ENCODE measurements around the gene CDC16. TPM values are rescaled to one million over a fixed set of nuclear protein-coding genes. Genes with fewer than 3 reads are reported as not detected.
A peak's percentile ranks its signal among the peaks of the same experiment; 100 is the strongest.

Gene CDC16
- total RNA-seq, 2 experiments from 2014 or later: 23.1 to 48.7 TPM

- CTCF ChIA-PET (ENCODE audit: unreplicated experiment): no interaction called here
- H3K4me3 ChIP-seq (ENCODE audit: low read depth, low read length, poor library complexity, severe bottlenecking): peak overlapping the region; percentile 80
Observed at GRCh38 chr13:114234266-114234644, 442 bp upstream of the CDC16 start.

GRCh38 chr13:114235697-114236096 lies 1.0 kb downstream of the CDC16 start:
- no peak for DNase-seq (ENCODE audit: low spot score)
- intact Hi-C loops (cut with micrococcal nuclease; ENCODE audit: unreplicated experiment): loop anchor here (2.0 kb wide), 1 partner anchor 45 kb away; the partner anchor contains the start of gene UPF3A
- no TSS peak for BruUV-seq (replicated peaks)
- peak overlapping the region; percentile 80 for H3K4me3 ChIP-seq (ENCODE audit: low read depth, low read length, poor library complexity, severe bottlenecking)
- no peak for TF ChIP-seq CTCF (conservative IDR thresholded peaks at IDR 0.05; ENCODE audit: low read length)
- TF ChIP-seq EZH2phosphoT487 (IDR thresholded peaks at IDR 0.05; ENCODE audit: borderline replicate concordance, low read depth, low read length): no peak
- peak overlapping the region; percentile 64 for H3K27ac ChIP-seq (ENCODE audit: low read depth, low read length, poor library complexity, severe bottlenecking)
- ChIA-PET POLR2A (interaction anchor here (0.9 to 1.4 kb wide), 4 partner anchors 9 to 44 kb away, joined by 3 to 5 read pairs (median 4); no protein-coding TSS in a partner anchor), CTCF (ENCODE audit: unreplicated experiment) (no interaction called here)
- H3K4me1 ChIP-seq (ENCODE audit: insufficient read depth, low read length, poor library complexity, severe bottlenecking): peaks cover 16% of the 10 kb centered on the region
- H3K4me2 ChIP-seq (ENCODE audit: low read length): peak overlapping the region; percentile 98
- H3K9me2 ChIP-seq (ENCODE audit: insufficient read depth, low read length): no peaks in the 10 kb centered on the region
- H2AFZ ChIP-seq (ENCODE audit: low read length): no peak overlapping the region; the same call in 1 of the 2 replicates
- H4K20me1 ChIP-seq (ENCODE audit: insufficient read depth, low read length): 0 out of 2 replicates have a peak, but pooled peaks cover 4% of the 10 kb centered on the region
- H3K9me3 ChIP-seq (ENCODE audit: low read length): no peaks in the 10 kb centered on the region
- H3K36me3 ChIP-seq (ENCODE audit: insufficient read depth, low read length): peaks cover 40% of the 10 kb centered on the region
- H3K79me2 ChIP-seq (ENCODE audit: insufficient read depth, low read depth, low read length): peaks cover 22% of the 10 kb centered on the region

More at GRCh38 chr13:114234266-114234644, 442 bp upstream of the CDC16 start:
- no peak for DNase-seq (ENCODE audit: low spot score)
- Histone ChIP-seq H3K36me3 (ENCODE audit: insufficient read depth, low read length) (peaks cover 26% of the 10 kb centered on the region), H4K20me1 (ENCODE audit: insufficient read depth, low read length) (0 out of 2 replicates have a peak, but pooled peaks cover 4% of the 10 kb centered on the region), H3K79me2 (ENCODE audit: insufficient read depth, low read depth, low read length) (peaks cover 22% of the 10 kb centered on the region), H3K9me2 (ENCODE audit: insufficient read depth, low read length) (no peaks in the 10 kb centered on the region), H3K4me2 (ENCODE audit: low read length) (peak overlapping the region; percentile 98), H2AFZ (ENCODE audit: low read length) (peak overlapping the region; percentile 99), H3K4me1 (ENCODE audit: insufficient read depth, low read length, poor library complexity, severe bottlenecking) (peaks cover 16% of the 10 kb centered on the region), H3K9me3 (ENCODE audit: low read length) (no peaks in the 10 kb centered on the region), H3K27ac (ENCODE audit: low read depth, low read length, poor library complexity, severe bottlenecking) (peak overlapping the region; percentile 64)
- BruUV-seq (replicated peaks): no TSS peak
- POLR2A ChIA-PET: no interaction called here
- intact Hi-C loops (cut with micrococcal nuclease; ENCODE audit: unreplicated experiment): loop anchor here (2.0 kb wide), 1 partner anchor 47 kb away; the partner anchor contains the start of gene UPF3A
- TF ChIP-seq EZH2phosphoT487 (IDR thresholded peaks at IDR 0.05; ENCODE audit: borderline replicate concordance, low read depth, low read length): no peak
- no peak for TF ChIP-seq CTCF (conservative IDR thresholded peaks at IDR 0.05; ENCODE audit: low read length)

GRCh38 chr13:114236227-114236626 lies 1.5 kb downstream of the CDC16 start:
- H3K4me1 ChIP-seq (ENCODE audit: insufficient read depth, low read length, poor library complexity, severe bottlenecking): peaks cover 16% of the 10 kb centered on the region
- TF ChIP-seq EZH2phosphoT487 (IDR thresholded peaks at IDR 0.05; ENCODE audit: borderline replicate concordance, low read depth, low read length): no peak
- no peak for TF ChIP-seq CTCF (conservative IDR thresholded peaks at IDR 0.05; ENCODE audit: low read length)
- intact Hi-C loops (cut with micrococcal nuclease; ENCODE audit: unreplicated experiment): no loop called here
- no peak for DNase-seq (ENCODE audit: low spot score)
- ChIA-PET CTCF (ENCODE audit: unreplicated experiment) (no interaction called here), POLR2A (interaction anchor here (0.9 to 1.4 kb wide), 3 partner anchors 9 to 24 kb away, joined by 3 to 5 read pairs (median 4); no protein-coding TSS in a partner anchor)
- 0 out of 2 replicates have a peak, but pooled peaks cover 4% of the 10 kb centered on the region for H4K20me1 ChIP-seq (ENCODE audit: insufficient read depth, low read length)
- peaks cover 22% of the 10 kb centered on the region for H3K79me2 ChIP-seq (ENCODE audit: insufficient read depth, low read depth, low read length)
- H3K36me3 ChIP-seq (ENCODE audit: insufficient read depth, low read length): peaks cover 45% of the 10 kb centered on the region
- no peaks in the 10 kb centered on the region for H3K9me3 ChIP-seq (ENCODE audit: low read length)
- H3K4me3 ChIP-seq (ENCODE audit: low read depth, low read length, poor library complexity, severe bottlenecking): peak overlapping the region; percentile 80
- no peaks in the 10 kb centered on the region for H3K9me2 ChIP-seq (ENCODE audit: insufficient read depth, low read length)
- no peak overlapping the region for H2AFZ ChIP-seq (ENCODE audit: low read length)
- BruUV-seq (replicated peaks): no TSS peak
- H3K4me2 ChIP-seq (ENCODE audit: low read length): peak overlapping the region; percentile 98
- no peak overlapping the region for H3K27ac ChIP-seq (ENCODE audit: low read depth, low read length, poor library complexity, severe bottlenecking)
